ENCODE measurements around the gene GNAZ.
A peak's percentile ranks its signal among the peaks of the same experiment; 100 is the strongest.

Gene GNAZ

DNA sequence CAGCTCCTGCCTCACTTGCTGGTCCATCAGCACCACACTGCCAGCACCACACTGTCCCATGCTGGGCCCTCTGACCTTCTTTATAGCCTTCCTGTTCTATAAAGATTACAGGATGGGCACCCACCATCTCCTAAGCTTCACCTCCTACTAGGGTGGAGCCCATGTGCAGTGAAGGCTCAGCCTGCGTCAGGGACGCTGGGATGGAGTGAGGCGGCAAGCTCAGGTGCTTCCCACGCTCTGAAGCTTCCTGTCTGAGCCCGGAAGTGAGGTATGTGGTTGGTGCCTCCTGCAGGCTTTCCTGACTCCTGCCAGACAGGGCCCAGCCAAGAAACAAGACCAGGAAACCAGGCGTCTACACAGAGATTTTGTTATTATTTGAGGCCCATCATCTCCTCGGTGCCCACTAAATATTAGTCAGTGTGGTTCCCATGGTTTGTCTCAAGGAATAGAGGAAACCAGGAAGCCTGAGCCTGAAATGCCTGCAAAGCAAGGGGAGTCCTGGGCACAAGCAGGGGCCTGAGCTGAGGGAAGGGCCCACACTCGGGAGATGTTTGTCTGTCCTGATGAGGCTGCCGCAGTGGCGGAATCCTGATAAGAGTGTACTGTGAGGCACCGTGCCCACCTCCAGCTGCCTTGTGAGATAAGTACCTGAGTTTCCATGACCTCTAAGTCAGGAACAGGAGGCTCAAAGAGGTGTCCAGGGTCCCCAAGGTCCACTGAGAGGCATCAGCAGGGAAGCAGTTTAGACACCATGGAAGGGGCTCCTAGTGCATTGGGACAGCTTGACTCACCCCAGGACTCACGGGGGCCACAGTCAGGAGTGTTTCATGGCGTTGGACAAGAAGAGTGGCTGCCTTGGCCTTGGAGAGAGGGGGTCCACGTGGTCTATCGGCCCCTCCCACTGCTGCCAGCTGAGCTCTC is 49.4 kb downstream of the GNAZ start:
- DNase-seq (ENCODE audit: low read depth in 2 of 2), result no peak

GRCh38 chr22:23120415-23120899 is 50.1 kb downstream of the GNAZ start:
- no peak for DNase-seq (ENCODE audit: low read depth in 2 of 2)

GRCh38 chr22:23121000-23121421 is 50.7 kb downstream of the GNAZ start:
- no peak for DNase-seq (ENCODE audit: low read depth in 2 of 2)

DNA sequence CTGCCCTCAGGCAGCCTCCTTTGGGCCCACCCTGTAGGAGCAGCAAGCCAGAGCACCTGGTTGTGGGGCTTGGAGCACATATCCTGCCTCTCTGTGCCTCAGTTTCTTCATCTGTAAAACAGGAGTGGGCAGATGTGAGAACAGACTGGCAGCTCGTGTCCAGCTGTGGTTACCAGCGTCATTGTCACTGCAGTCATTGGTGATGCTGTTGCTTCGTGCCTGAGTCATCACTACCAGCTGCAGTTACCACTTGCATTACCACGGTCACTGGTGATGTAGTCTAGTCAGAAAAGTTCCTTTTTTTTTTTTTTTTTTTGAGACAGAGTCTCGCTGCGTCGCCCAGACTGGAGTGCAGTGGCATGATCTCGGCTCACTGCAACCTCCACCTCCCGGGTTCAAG is 51.1 kb downstream of the GNAZ start:
- DNase-seq (ENCODE audit: low read depth in 2 of 2), result no peak

- DNase-seq (ENCODE audit: low read depth in 2 of 2), result no peak
These were observed 52.1 kb downstream of the GNAZ start for GRCh38 chr22:23122216-23122957.

DNA sequence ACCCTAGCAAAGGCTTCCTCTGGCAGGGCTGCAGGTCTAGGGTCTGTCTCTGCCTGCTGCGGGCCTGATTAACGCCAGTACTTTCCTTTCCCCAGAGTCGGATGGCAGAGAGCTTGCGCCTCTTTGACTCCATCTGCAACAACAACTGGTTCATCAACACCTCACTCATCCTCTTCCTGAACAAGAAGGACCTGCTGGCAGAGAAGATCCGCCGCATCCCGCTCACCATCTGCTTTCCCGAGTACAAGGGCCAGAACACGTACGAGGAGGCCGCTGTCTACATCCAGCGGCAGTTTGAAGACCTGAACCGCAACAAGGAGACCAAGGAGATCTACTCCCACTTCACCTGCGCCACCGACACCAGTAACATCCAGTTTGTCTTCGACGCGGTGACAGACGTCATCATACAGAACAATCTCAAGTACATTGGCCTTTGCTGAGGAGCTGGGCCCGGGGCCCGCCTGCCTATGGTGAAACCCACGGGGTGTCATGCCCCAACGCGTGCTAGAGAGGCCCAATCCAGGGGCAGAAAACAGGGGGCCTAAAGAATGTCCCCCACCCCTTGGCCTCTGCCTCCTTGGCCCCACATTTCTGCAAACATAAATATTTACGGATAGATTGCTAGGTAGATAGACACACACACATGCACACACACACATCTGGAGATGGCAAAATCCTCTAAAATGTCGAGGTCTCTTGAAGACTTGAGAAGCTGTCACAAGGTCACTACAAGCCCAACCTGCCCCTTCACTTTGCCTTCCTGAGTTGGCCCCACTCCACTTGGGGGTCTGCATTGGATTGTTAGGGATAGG is 52.9 kb downstream of the GNAZ start:
- DNase-seq (ENCODE audit: low read depth in 2 of 2), result no peak

GRCh38 chr22:23123804-23124254 is 53.5 kb downstream of the GNAZ start:
- DNase-seq (ENCODE audit: low read depth in 2 of 2), result no peak

DNA sequence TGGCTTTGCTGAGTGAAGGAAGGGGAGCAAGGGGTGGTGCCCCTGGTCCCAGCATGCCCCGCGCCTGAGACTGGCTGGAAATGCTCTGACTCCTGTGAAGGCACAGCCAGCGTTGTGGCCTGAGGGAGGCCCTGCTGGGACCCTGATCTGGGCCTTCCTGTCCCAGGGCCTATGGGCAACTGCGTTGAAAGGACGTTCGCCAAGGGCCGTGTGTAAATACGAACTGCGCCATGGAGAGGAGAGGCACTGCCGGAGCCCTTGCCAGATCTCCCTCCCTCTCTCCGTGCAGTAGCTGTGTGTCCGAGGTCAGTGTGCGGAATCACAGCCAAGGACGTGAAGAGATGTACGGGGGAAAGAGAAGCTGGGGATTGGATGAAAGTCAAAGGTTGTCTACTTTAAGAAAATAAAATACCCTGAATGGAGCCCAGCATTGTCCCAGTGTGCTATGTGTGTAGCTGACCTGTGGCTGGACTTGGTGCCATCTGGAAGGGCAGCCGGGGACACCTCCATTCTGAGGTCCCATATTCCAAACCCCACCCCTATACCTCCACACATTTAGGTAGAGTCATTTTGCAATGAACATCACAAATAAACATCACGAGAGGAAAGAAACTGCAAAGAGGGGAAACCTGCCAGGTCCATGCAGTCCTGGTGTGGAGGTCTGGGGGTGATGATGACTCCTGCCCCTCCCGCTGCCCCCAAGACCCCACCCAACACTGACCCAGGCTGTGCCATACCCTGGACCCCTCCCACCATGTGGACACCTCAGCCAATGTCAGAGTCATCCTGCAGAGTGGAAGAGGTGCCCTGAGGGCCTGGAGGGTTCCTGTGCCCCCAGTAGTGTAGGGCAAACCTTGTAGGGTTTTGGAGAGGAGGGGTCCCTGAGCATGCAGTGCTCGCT is 54.5 kb downstream of the GNAZ start:
- DNase-seq (ENCODE audit: low read depth in 2 of 2), result no peak

- DNase-seq (ENCODE audit: low read depth in 2 of 2), result no peak
These were observed 55.3 kb downstream of the GNAZ start for GRCh38 chr22:23125512-23126103.

GRCh38 chr22:23126165-23127054 is 56.1 kb downstream of the GNAZ start:
- DNase-seq (ENCODE audit: low read depth in 2 of 2), result no peak

DNA sequence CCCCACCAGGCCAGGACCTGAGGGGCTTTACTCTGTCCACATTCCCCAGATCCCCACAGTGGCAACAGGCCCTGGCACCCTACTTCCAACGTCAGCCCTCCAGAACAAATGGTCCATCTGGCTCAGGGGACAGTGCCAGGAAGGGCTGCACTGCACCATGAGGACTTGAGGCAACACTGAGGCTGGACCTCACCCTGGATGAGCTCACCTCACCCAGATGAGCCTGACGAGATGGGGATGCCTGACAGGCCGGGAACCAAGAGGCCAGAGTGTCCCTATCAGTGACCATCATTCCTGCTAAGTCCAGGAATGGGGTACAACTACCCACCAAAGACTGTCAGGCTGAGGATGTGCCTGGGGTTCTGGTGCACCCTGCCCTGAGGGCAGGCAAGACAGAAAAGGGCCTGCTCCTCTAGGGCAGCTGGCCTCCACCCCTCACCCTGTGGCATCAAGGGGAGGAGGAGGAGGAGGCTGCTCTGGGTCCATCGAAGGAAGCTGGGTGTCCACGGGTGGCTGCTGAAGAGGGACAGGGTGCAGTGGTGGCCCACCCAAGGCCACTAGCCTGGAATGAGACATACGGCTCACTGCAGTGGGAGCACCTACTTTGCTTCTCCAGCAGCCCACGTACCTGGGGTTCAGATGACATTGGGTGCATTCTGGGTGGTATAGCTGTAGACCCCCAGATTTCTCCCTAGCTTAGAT is 56.9 kb downstream of the GNAZ start:
- no peak for DNase-seq (ENCODE audit: low read depth in 2 of 2)

- no peak for DNase-seq (ENCODE audit: low read depth in 2 of 2)
These were observed 57.5 kb downstream of the GNAZ start for GRCh38 chr22:23127788-23128187.

DNA sequence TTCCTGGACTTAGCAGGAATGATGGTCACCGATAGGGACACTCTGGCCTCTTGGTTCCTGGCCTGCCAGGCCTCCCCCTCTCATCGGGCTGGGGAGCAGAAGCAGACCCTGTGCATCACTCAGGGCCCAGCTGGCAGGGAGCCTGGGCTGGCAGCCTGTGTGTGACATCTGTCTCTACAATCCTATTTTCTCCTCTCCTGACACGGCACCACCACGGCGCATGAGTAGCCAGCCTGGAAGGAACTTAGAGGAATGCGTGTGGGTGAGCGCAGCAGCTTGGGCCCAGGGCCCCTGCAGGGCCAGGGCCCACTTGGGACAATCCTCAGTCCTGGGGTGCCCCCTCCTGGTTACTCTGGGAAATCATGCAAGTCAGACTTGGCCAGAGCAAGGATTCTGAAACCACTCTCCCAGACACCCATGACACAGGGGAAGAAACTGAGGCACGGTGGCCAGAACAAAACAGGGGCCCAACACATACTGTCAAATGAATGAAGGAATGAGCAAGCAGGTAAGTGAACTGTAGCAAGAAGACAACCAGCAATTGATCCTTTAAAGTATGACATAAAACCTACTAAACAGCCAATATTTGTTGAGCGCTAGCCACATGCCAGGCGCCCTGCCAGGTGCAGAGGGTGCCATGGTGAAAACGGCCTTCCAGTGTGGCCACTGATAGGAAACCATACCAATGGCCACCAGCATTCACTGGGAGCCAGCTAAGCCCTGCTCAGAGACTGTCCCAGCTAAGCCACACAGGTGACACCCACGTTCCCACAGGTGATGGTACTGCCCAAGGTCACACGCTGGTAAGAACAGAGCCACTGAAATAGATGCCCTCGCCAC is 58.2 kb downstream of the GNAZ start:
- DNase-seq (ENCODE audit: low read depth in 2 of 2), result peak; percentile 40 to 60

DNA sequence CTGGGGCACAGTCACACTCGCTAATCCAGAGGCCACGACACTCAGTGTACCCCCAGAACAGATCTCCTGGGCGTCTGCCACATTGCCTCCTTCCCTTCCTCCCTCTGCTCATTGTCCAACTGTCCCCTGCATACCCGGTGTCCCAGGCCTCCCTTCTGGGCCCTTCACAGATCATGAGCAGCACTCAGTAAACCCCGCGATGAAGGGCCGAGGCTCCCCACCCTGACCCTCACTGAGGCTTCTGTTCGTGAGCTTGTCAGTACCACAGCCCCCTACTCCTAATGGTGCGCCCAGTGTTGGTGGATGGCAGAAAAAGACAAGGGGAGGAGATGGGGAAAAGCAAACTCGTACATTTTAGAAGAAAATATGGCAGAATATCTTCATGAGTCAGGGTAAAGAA is 58.8 kb downstream of the GNAZ start:
- DNase-seq (ENCODE audit: low read depth in 2 of 2), result no peak

- DNase-seq (ENCODE audit: low read depth in 2 of 2), result no peak
These were observed 60.4 kb downstream of the GNAZ start for GRCh38 chr22:23130697-23131096.

DNA sequence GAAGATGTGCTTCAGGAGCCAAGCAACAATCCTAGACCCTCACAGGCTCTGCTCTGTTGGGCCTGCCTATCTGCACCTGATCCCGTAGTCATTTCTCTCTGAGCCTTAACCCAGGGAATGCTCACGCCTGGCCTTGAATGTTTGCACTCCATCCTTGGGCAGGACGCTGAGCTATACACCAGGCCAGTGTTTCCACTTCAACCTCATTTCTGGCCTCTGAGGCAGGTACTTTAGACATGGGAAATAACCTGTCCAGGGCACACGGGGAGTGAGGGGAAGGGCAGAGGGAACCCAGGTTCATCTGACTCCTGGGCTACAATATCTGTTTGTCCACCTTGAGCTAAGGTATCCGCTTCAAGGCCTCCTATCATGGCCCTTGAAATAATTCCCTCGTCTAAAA is 61.6 kb downstream of the GNAZ start:
- no peak for DNase-seq (ENCODE audit: low read depth in 2 of 2)

DNA sequence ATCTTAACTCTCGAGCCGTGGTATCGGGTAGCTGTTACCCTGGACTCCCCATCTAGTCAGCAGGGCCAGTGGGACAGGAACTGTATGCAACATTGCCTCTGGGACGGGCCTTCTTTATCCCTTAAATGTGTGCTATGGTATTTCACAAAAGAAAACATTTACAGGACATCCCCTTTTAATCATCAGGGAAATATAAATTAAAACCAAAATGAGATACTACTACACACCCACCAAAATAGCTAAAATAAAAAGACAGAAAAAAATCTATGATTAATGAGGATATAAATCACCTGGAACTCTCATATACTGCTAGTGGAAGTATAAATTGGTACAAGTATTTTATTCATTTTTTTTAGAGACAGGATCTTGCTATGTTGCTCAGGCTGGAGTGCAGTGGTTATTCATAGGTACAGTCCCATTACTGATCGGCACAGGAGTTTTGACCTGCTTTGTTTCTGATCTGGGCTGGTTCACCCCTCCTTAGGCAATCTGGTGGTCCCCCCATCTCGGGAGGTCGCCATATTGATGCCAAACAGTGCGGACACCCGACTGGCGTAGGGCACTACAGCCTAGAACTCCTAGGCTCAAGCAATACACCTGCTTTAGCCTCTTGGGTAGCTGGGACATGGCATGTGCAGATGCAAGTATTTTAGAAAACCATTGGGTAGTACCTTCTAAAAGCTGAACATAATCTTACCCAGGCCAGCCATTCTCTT is 62.2 kb downstream of the GNAZ start:
- DNase-seq (ENCODE audit: low read depth in 2 of 2), result no peak
